Measurements from ENCODE around the gene CASP2.

The CASP2 gene

DNA sequence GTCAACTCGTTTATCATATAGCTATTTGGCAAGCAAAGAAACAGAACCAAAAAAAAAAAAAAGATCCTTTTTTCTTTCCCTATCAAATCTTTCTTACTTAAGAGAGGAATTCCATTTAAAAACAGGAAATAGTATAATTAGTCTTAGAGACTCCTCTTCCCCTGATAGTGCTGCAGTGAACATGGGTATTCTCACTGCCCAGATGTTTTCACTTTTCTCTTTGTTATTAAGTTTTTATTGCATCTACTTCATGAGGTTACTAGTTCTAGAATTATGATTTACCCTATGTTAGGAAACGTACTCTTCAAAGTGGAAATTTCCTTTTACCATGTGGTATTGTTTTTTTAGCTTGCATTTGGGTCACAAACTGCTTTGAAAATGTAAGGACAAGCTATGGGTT lies 8.5 kb downstream of the CASP2 start:
- no peak for DNase-seq (ENCODE audit: low spot score)

DNA sequence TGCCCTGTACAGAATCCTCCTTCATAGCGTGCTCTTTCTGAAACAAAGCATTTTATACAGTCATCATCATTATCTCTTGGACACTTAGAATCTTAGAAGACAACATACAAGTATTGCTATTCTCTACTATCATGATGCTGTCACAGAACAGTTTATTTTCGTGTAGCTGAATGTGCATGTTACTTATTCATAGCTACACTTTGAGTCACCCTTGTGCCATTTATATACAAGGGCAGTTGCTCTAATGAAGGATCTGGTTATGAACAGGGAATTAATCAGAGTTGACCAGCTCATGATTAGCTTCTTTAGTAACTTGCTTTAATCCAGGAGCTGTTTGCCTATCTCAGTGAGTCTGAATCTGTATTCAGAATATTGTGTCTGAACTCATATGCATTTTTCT lies 11.2 kb downstream of the CASP2 start:
- DNase-seq (ENCODE audit: low spot score): no peak

DNA sequence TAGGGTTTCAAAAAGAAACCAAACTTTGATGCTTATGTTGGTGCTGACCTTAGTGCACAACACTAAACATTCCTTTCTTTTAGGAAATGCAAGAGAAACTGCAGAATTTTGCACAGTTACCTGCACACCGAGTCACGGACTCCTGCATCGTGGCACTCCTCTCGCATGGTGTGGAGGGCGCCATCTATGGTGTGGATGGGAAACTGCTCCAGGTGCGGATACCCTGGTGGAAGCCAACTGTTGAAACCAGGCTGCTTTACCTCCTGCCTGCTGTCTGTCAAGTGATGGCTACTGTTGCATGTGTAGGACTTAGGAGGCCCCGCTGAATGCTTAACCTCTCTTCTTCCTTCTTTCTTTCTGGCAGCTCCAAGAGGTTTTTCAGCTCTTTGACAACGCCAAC lies 11.7 kb downstream of the CASP2 start:
- no peak for DNase-seq (ENCODE audit: low spot score)

DNA sequence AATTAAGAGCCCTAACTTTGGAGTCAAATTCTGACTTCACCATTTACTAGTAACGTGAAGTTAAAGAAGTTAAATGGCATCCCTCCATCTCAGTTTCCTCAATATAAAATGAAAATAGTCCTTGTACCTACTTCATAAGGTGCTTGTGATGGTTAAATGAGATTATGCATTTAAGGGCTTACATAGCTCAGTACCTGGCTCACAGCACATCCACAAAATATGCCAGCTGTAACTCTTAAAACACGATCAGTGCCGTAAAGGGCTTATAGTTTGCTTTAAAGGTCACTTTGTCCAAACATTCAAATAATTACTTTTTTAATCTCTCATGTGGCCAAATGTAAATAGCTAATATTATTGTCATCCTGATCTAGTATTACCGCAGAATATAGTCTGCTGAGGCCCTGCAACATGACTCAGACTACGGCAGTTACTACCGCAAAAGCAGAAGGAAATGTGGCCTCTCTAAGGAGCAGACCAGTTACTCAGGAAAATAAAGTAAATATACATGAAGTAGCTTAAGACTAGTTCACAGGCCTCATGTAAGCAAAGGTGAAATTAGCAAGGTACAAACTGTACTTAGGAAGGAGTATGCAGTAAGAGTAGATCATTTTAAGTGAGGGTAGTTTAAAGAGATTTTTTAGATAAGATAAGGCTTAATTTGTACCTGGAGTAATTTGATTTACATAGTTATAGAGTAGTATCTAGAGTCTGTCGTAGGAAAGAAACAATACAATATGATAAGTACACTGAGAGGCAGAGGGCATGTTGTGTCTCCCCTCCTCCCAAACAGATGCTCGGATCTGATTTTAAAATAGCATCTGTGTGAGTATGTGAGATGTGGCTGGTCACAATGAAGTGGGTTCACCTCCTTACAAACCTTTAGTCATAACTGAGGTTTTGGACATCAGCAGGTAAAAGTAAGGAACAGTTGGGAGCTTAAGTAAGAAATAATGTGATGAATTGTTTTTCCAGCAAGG lies 13.1 kb downstream of the CASP2 start:
- no peak for DNase-seq (ENCODE audit: low spot score)

DNA sequence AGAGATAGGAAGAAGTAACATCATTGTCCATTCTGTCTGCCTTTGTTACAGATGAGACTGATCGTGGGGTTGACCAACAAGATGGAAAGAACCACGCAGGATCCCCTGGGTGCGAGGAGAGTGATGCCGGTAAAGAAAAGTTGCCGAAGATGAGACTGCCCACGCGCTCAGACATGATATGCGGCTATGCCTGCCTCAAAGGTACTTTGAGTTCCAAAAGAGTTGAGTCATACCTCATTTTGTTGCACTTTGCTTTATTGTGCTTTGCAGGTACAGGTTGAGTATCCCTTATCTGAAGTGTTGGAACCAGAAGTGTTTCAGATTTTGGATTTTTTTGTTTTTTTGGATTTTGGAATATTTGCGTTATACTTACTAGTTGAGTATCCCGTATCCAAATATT lies 15.6 kb downstream of the CASP2 start:
- DNase-seq (ENCODE audit: low spot score): no peak

DNA sequence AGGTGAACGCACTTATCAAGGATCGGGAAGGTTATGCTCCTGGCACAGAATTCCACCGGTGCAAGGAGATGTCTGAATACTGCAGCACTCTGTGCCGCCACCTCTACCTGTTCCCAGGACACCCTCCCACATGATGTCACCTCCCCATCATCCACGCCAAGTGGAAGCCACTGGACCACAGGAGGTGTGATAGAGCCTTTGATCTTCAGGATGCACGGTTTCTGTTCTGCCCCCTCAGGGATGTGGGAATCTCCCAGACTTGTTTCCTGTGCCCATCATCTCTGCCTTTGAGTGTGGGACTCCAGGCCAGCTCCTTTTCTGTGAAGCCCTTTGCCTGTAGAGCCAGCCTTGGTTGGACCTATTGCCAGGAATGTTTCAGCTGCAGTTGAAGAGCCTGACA lies 16.8 kb downstream of the CASP2 start:
- DNase-seq (ENCODE audit: low spot score): no peak

DNA sequence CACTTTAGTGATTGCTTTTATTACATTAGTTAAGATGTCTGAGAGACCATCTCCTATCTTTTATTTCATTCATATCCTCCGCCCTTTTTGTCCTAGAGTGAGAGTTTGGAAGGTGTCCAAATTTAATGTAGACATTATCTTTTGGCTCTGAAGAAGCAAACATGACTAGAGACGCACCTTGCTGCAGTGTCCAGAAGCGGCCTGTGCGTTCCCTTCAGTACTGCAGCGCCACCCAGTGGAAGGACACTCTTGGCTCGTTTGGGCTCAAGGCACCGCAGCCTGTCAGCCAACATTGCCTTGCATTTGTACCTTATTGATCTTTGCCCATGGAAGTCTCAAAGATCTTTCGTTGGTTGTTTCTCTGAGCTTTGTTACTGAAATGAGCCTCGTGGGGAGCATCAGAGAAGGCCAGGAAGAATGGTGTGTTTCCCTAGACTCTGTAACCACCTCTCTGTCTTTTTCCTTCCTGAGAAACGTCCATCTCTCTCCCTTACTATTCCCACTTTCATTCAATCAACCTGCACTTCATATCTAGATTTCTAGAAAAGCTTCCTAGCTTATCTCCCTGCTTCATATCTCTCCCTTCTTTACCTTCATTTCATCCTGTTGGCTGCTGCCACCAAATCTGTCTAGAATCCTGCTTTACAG lies 17.4 kb downstream of the CASP2 start:
- peak; percentile 69 for DNase-seq (ENCODE audit: low spot score)

DNA sequence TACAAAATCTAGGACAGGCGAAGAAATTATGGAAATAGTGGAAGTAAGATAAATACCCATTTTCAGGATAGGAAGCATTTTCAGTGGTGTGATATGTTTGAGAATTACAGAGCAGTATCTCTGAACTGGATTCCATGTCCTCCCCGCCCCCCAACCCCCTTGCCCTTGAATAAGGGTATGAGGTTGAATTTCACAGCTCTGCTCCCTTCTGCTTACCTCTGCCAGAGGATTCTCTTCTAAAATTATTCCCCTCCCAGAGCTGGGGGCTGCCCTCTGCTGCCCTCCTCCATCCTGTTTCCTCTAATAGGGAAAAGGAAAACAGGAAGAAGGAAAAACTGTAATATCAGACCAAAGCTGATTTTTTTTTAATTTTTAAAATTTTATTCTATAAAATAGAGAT lies 20.5 kb downstream of the CASP2 start:
- no peak for DNase-seq (ENCODE audit: low spot score)

DNA sequence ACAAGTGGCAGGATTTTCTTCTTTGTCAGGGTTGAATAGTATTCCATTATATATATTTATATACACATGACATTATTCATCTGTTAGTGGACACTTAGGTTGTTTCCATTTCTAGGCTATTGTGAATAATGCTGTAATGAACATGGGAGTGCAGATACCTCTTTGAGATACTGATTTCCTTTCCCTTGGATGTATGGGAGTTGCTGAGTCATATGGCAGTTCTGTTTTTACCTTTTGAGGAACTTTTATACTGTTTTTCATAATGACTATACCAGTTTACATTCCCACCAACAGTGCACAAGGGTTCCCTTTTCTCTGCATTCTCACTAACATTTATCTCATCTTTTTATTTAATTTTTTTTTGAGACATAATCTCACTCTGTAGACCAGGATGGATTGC lies 26.0 kb downstream of the CASP2 start:
- no peak for DNase-seq (ENCODE audit: low spot score)

DNA sequence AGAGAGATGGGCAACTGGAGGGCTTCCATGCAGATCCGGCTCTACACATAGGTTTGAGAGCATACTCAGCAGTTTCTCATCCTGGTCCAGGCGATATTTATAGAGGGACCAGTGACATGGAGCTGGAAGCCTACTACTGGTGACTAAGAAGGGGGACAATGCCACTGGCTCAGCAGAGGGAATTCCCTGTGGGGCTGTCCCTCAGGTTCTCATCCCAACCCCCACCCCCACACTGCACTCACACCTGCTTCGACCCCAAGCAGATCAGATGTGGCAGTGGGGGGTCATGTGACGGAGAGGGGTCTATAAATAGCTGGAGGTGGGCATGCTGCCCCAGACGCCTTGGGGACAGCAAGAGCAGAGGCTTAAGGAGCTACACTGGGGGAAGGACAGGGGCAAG lies 27.6 kb downstream of the CASP2 start, which contains the start of gene CLCN1:
TSS of gene CLCN1 (plus strand) at position 336 of the 400 bp plus-strand sequence. CDS start 102 bp downstream, outside the sequence.
- no peak for DNase-seq (ENCODE audit: low spot score)

DNA sequence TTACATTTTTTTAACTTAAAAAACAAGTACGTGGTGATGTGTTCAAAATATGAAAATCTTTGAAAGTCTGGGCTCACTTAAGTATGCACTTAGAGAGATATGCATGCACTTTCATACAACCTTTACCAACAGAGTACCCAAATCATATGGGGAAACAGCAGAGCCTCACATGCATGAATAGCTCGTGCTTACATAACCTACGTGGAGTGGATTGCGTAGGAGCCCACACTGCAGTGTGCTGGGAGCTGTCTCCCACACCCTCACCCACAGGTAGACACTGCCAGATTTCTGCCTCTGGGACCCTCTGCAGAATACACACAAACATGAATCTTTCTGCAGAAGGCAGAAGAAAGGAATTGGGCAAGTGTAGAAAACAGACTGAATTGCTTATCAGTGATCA lies 28.3 kb downstream of the CASP2 start:
- no peak for DNase-seq (ENCODE audit: low spot score)

DNA sequence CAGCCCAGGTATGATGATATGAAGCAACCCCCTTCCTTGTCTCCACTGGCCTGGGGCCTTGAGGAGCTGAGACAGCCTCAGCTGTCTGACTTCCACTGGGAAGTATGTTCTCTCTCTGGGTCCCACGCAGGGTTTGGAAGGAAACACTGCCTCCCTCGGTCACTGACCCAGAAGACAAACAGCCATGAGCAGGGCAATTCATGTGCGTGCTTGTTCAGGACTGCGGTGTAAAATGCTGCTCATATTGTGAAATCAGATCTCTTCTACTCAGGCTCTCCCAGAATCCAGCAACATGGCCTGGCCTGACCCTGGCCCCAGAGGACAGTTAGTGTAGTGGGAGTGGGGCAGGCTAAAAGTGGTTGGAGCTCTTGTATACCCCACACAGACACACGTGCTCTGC lies 30.5 kb downstream of the CASP2 start:
- DNase-seq (ENCODE audit: low spot score): no peak

DNA sequence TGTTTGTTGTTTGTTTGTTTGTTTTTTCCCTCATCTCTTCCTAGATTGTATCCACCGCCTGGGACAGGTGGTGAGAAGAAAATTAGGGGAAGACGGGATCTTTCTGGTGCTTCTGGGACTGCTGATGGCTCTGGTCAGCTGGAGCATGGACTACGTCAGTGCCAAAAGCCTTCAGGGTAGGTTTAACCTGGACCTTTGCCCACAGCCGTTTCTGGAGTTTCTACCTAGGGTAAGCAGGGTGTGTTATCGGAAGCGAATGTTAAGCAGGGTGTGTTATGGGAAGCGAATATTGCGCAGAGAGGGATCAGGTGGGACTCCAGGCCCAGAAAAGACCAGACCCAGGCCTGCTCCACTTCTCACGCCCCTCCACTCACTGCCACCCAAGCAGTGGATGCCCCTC lies 32.5 kb downstream of the CASP2 start:
- no peak for DNase-seq (ENCODE audit: low spot score)

DNA sequence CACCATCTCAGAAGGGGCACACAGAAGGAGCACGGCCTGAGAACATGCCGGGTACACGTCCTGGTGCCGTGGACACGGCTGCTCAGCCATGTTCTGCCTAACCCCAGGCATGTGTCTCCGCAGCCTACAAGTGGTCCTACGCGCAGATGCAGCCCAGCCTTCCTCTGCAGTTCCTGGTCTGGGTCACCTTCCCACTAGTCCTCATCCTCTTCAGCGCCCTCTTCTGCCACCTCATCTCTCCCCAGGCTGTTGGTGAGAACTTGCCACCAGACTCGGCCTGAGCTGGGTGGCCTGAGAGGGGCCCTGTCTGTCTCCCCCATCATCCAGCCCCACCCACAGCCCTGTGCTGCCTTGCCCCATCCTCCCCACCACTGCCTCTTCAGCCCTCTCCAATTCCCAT lies 33.1 kb downstream of the CASP2 start:
- DNase-seq (ENCODE audit: low spot score): no peak

DNA sequence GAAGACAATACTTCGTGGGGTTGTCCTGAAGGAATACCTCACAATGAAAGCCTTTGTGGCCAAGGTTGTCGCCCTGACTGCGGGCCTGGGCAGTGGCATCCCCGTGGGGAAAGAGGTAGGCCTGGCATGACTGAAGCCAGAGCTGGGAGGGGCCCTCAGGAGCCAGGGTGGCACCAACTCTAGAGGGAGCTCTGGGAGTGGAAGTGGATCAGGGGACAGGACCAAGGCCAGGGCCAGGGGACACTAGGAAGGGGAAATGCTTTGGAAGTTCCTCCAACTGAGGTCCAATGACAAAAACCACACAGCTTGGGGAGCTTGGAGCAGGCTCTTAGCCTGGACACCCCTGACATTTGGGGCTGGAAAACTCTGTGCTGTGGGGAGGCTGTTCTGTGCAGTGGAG lies 33.6 kb downstream of the CASP2 start:
- peak; percentile 27 for DNase-seq (ENCODE audit: low spot score)

DNA sequence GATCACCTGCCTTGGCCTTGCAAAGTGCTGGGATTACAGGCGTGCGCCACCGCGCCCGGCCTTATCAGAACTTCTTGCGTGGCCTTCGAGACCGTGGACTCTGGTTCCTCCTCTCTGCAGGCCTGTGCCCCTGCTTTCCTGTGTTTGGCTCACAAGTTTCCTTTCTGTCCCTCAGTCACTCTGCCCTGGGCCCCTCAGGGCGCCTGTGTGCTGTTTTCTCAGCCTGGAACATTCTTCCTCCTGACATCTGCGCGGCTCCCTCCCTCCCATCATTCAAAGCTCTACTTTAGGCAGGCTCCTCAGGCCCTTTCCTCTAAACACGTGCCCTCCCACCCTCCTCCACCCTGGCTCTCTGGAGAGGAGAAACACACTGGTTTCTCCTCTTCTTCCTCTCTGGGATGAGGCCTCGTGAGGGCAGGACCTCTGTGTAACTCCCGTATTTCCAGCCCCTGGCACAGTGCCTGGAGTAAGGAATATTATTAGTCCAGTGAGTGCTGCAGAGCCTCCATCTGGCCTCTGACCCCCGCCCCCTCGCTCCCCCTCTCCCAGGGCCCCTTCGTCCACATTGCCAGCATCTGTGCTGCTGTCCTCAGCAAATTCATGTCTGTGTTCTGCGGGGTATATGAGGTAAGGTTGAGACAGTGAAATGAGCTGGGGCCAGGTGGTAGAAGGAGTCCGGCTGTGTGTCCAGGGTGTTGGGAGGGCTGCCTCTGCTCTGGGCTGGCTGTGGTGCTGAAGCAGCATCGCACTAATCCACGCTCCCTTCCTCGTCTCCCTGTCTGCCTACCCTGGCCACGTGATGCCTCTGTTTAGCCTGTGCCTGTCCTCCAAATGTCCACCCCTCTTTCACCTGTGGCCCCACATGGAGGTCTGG lies 34.8 kb downstream of the CASP2 start:
- no peak for DNase-seq (ENCODE audit: low spot score)

DNA sequence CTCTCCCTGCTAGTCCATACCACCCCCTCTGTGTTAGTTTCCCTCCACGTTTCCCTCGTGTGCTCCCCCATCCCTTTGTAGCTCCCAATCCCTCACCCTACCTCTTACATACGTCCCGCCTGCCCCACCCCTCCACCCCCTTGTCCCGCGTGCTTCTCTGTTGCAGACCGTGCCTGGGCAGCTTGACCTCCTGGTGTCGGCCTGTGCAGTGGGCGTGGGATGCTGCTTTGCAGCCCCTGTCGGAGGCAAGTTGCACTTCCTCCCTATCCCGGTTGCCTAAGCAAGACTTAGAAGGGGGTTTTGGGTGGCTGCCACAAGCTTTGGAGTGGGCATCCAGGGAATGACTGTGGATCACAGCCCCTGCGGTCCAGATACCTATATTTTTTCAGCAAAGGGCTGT lies 35.5 kb downstream of the CASP2 start:
- DNase-seq (ENCODE audit: low spot score): no peak

DNA sequence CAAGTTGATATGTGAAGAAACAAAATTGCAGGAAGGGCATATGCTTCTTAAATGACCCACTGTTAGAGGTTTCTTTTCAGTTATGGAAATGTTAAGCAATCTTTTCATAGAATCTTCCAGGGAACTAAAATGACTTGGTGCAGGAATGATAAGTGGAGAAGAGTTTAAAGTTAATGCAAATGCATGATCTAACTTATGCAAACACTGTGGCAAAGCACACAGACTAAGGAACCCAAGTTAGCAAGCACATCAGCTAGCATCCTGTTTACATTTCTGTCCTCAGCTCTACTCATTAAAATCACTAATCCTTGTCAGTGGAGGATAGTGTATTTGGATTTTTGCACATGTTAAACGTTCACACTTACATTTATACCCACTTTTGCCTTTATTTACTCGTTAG lies 37.1 kb downstream of the CASP2 start:
- no peak for DNase-seq (ENCODE audit: low spot score)

DNA sequence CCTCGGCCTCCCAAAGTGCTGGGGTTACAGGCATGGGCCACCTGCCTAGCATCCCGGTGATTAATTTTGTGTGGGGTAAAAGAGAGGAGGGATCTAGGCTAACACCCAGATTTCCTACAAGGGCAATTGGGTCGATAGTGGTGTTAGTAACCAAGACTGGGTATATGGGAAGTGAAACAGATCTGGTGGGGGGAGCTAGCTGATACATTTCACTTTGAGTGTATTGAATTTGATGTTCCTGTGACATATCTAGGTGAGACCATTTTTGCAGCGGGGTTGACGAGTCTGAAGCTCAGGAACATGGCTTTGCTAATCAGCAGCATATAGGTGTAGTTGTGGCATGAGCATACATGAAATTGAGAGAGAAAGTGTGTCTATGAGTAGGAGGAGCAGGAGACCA lies 39.8 kb downstream of the CASP2 start:
- DNase-seq (ENCODE audit: low spot score): no peak

DNA sequence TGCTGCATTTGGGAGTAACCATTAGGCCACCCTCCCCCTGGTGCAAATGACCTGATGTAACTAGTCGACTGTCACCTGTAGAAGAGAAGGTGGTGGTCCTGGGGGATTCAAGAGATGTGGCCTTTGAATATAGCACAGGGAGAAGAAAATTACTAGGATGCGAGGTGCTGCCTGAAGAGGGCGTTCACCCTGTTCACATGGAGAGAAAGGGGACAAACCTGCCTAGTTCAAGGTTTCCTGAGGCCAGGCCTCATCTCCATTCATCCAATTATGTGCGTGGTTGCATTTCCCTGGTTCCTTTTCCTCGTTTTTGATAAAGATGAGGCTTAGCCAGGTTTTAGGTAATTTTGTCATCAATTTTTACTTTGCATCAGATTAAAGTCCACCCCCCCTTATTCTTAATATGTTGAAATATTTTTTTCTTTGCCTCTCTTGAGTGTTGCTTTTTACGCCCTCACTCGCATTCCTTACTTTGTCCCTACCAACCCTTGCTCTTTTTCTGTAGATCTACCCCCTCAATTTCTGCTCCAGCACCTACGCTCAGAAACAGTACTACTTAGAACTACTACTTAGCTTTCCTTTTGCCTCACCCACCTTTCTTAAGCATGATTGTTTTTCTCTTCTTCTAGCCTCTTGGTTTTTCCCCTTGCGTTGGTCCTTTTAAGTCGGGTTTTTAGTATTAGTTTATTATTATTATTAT lies 41.5 kb downstream of the CASP2 start:
- no peak for DNase-seq (ENCODE audit: low spot score)

DNA sequence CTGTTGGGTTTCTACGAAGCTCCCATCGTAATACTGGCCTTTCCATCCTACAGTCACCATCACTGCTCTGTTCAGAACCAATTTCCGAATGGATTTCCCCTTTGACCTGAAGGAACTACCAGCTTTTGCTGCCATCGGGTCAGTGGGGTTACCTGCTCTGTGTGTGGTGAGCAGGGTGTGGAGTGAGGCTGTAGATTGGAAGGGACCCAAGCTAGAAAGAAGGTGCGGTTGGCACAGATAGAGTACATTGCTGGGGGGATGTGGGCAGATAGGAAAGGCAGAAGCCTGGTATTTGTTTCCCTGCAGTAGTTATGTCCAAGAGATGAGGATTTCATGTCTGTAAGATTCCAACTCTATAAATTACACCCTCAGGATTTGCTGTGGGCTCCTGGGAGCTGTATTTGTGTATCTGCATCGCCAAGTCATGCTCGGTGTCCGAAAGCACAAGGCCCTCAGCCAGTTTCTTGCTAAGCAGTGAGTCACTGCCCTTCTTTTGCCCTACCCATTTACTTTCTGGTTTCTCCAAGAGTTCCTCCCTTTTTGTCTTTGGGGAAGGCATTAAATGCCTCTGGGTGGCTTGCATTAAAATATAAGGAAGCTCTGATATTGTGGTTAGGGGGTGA lies 43.1 kb downstream of the CASP2 start:
- no peak for DNase-seq (ENCODE audit: low spot score)

Measured in globus pallidus (tissue), 1 donor.